HG02798 (cell line): ENCODE results near the gene BCR.

Experiments
- ATAC-seq: cut with Tn5 transposase; IDR thresholded peaks from one replicate; pipeline ENCODE4 v1.9.1; 2021; ENCODE audit warnings: mild to moderate bottlenecking; ENCODE audit not compliant: unreplicated experiment, poor library complexity

Gene BCR

GRCh38 chr22:23149743-23150238, 30.5 kb upstream of the BCR start:
- ATAC-seq = no peak

GRCh38 chr22:23150762-23151161, 29.5 kb upstream of the BCR start:
- ATAC-seq = no peak

GRCh38 chr22:23151827-23152226, 28.5 kb upstream of the BCR start:
- no peak for ATAC-seq

- ATAC-seq = no peak
Measured at GRCh38 chr22:23152238-23153114, 27.8 kb upstream of the BCR start.

DNA sequence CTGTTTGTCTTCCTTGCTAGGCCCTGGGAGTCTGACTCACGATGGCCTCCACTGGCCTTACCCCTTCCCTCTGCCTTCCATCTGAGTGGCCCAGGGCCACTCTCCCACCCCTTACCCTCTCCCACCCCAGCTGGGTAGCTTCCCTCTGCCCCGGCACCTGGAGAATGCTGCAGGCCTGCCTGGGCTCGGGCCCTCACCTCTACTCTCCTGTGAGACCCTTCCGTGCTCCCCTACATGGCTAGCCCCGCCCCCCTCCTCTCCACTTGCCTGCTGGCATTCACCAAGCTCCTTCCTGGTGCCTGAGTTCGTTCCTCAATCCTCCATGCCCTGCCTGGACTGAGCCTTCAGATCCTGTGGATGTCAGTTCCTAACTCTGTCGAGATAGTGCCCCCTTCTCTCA, 26.3 kb upstream of the BCR start:
- no peak for ATAC-seq

- ATAC-seq = no peak
Measured at GRCh38 chr22:23154461-23154860, 25.8 kb upstream of the BCR start.

DNA sequence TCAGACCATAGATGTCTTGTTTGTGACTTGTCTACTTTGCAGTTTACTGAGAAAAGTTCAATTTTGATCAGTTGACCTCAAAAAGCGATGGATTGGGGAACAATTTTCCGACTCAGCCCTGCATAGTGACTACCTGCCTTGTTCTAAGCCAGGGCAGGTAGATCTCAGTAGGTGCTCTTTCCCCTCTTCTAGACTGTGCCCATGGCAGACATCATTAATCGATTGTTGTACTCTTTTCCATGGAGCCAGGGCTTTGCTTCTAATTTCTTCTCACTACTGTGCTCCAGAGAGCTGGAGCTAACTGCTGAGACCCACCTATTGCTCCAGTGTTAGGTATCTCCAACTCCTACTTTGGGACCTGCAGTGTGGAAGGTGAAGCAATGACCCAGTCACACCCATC, 25.2 kb upstream of the BCR start:
- ATAC-seq = no peak

- no peak for ATAC-seq
Measured at GRCh38 chr22:23155831-23156230, 24.5 kb upstream of the BCR start.

GRCh38 chr22:23156286-23156685, 24.0 kb upstream of the BCR start:
- no peak for ATAC-seq

GRCh38 chr22:23157560-23158515, 22.5 kb upstream of the BCR start:
- no peak for ATAC-seq

DNA sequence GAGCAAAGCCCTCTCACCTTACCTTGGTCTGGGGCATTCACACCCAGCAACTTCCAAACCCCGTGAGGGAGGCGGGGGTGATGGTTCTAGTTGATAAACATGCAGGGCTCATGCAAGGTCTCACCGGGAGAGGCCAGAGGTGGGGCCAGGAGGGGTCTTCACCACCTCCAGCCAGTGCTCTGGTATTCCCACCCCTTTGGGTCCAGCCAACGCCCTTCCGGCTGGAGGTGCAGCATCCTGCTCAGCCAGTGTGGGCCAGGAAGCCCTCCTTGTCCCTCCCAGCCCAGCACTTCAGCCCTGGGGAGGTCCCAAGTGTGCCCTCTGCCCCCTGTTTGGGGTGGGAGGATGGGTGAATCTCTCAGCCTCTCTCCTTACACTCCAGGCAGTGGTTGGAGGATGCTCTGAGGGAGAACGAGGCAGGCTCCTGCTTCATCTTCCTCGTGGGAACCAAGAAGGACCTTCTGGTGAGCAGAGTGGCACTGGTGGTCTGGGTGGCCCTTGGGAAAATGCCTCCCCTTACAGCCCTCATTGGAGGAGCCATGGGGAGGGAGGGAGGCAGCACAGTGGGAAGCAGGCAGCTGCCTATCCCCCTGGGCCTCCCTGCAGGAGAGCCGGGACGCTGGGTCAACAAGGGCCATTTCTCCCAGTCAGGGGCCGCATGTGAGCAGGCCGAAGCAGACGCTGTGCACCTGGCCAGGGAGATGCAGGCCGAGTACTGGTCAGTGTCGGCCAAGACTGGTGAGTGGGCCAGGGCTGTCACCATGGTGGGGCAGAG, 21.6 kb upstream of the BCR start:
- no peak for ATAC-seq

GRCh38 chr22:23159291-23159630, 21.0 kb upstream of the BCR start:
- no peak for ATAC-seq

DNA sequence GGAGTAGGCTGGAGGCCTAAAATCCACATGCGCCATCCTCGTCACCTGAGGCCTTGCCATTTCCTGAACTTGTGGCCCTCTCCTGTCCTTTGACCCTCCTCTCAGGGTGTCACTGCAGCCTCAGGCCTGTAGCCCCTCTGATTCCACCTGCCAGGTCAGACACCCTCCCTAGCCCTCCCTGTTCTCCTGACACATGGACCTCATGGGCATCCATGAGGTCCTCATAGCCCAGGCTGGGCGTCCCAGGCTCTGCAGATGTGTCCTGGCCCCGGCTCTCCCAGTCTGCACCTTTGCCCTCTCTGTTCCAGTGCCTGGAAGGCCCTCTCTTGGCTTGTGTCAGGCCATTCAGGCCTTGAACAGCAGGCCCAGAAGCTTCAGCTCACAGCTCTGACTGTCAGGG, 19.3 kb upstream of the BCR start:
- no peak for ATAC-seq

- no peak for ATAC-seq
Measured at GRCh38 chr22:23161574-23161973, 18.7 kb upstream of the BCR start.

GRCh38 chr22:23163665-23164064, 16.6 kb upstream of the BCR start:
- no peak for ATAC-seq

DNA sequence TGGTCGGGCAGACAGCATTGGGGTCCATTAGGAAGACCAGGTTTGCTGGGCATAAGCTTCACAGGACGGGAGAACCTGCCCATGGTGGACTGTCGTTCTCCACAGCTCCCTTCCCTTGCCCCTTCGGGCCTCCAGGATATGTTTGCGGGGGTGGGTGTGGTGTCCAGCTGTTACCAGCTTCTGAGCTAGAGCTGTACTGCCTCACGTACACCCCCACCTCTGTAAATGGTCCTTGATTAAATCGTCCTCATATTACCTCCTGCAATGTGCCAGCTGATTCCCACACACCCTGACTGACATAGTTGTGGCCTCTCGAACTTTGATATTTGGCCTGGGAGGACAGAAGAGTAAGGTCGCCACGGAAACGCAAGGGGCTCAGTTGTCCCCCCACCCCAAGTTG, 16.2 kb upstream of the BCR start:
- no peak for ATAC-seq

DNA sequence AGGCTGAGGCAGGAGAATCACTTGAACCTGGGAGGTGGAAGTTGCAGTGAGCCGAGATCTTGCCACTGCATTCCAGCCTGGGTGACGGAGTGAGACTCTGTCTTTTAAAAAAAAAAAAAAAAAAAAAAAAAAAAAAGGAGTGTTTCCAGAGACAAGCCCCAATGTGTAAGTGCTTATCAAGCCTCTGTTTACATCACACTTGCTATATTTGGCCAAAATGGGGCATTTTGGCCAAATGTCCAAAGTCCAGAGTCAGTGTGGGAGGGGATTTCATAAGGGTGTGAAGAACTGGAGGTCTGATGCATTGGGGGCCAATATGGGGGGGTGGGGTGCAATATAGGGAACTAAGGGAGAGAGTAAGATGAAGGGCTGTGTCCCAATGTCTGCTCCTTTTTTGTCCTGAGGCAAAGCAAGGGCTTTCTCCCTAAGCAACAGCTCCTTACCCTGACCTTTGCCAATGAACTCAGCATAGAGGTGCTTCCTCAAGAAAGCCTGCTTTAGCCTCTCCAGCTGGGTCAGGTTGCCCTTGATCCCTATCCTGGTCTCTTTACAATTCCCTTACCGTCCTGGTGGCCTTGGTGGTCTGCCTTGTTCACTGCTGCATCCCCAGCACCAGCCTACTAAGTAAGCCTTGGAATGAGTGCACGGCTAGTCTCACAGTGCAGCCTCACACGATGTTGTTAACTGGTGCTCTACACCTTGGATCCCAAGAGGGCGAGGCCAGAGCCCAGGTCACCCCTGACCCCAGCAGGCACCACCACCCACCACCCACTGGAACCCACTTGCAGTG, 14.1 kb upstream of the BCR start:
- ATAC-seq = no peak

DNA sequence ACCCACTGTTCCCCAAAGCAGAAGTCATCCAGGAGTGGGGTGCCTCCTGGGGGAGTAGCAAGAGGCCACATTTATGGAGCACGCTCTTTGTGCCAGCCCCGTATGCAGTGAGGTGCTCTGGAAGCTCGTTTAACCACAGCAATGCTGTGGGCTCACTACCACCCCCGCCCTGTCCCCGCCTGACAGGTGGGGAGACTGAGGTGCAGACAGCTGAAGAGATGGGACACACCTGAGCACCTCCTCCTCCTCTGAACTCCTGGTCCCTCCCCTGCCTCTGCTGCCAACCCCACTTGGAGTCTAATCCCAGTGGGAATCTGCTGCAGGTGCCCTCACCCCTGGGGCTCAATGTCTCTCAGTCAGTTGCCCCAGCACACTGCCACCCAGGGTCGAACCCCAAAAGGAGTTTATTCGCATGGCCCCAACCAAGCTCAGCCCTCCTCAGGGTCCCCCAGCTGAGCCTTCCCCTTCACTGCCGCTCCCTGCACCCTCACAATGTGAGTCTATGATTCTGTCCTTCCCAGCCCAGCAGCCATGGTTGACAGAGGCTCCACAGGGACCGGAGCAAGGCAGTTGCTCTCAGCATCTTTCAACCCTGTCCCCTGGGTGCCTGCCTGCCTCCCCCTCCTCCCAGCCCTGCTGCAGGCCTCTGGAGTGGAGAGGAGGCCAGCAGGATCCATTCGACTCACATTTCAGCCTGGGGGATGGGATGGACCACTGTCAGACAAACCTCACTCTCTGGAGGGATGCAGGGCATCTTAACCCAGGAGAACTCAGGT, 13.3 kb upstream of the BCR start:
- no peak for ATAC-seq
